Jurkat, Clone E6-1 (cell line): ENCODE results near the gene CELSR2.

ENCODE experiments used
- DNase-seq: peaks from one replicate; pipeline ENCODE4 v3.0.0-alpha.2; 2011; ENCODE audit warnings: low read depth, low spot score
- H3K4me3 ChIP-seq: 2 replicates; pipeline ENCODE4 v1.5.1; 2011; ENCODE audit warnings: mild to moderate bottlenecking, low read length, control low read depth, moderate library complexity

The CELSR2 gene

GRCh38 chr1:109315288-109315687, 65.9 kb downstream of the CELSR2 start:
- DNase-seq, result no peak
- H3K4me3 ChIP-seq, result no peak overlapping the region

DNA sequence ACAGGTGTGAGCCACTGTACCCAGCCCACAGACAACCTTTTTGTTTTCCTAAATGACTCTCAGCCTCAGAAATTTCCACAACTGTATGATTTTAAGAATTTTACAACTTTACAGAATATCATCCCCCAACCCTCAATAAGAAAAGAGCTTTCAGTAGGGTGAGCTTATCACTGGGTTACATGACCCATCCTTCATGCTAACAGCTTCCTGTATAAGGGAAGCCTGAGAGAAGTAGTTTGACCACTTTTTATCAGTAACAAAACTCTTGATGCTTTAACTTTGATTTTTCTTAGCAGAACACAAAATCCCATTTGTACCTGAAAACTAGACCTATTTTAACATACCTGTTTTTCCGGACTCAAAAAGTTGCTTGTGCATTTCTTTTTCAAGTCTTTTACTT, 67.2 kb downstream of the CELSR2 start:
- DNase-seq, result no peak
- no peak overlapping the region for H3K4me3 ChIP-seq

DNA sequence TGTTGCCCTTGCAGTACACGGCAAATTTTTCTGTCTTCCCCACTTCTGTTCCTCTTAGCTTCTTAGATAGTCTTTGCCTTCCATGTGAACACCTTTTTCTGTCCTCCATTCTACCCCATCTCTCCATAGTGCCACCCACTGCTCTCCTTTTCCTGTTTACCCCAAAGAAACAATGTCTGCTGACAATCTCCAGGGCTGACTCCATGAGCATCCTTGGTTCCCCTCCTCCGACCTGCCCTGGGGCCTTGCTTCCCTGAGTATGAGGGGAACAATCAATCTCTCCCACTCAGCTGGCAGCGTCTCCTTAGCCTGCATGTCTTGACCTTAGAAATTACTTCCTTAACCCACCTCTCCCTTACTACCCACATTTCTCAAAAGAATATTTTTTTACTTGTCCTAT, 69.8 kb downstream of the CELSR2 start:
- no peak for DNase-seq
- H3K4me3 ChIP-seq, result no peak overlapping the region

GRCh38 chr1:109322974-109323373, 73.6 kb downstream of the CELSR2 start:
- DNase-seq, result no peak
- H3K4me3 ChIP-seq, result no peak overlapping the region
